ENCODE results near the gene WDFY1. TPM values are rescaled to one million over a fixed set of nuclear protein-coding genes. Genes with fewer than 3 reads are reported as not detected.

The WDFY1 gene
- total RNA-seq, 1 donor from 2014 or later: 177 TPM

DNA sequence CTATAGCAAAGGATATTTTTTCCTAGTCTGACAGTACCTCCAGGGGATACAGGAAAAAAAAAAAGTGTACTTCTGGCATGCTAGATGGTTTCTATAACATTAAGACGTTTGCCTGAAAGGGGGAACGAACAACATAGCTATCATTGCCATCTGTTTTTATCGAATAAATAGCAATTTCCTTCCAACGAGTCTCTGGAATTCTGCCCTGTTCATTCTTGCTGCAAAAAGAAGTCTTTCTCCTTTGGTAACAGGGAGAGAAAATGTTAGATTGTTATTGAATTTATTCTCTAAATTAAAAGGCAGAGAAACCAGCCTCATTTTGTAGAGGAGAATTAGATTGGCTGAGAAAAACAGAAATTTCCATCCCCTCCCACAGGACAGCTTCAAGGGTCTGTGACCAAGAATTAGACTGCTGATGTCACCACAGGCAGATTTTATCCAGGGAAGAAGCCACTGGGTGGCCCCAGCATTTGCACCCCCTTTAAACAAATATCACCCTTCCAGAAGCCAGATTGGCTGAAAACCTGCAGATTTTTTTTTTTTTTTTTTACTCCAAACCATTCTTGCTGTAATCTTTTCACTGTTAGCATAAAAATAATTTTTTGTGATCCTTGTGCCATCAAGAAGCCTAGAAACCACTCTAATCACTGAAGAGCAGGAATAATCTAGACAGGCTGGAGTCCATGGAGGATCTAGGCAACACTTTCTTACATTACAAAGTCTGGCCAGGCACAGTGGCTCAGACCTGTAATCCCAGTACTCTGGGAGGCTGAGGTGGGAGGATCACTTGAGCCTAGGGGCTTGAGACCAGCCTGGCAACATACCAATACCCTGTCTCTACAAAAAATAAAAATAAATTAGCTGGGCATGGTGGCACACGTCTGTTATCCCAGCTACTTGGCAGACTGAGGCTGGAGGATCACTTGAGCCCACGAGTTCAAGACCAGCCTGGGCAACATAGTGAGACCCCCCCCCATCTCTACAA is 12.0 kb downstream of the WDFY1 start:
- Histone ChIP-seq H3K27ac (peak overlapping the region; percentile 48), H3K9me3 (ENCODE audit: low read depth) (no peaks in the 10 kb centered on the region), H2AFZ (replicated peaks) (no peak overlapping the region), H3F3A (ENCODE audit: low read depth) (no peaks in the 10 kb centered on the region), H4K20me1 (ENCODE audit: low read depth) (peaks cover 71% of the 10 kb centered on the region), H3K9ac (no peak overlapping the region), H3K4me1 (peaks cover 36% of the 10 kb centered on the region), H3K79me2 (ENCODE audit: low read depth) (peaks cover 99% of the 10 kb centered on the region), H3K27me3 (no peaks in the 10 kb centered on the region), H3K36me3 (no peaks in the 10 kb centered on the region), H3K4me2 (no peak overlapping the region), H3K4me3 (no peak overlapping the region)
- Mint-ChIP-seq H3K9me3 (peaks cover 4% of the 10 kb centered on the region), H3K4me1 (peaks cover 25% of the 10 kb centered on the region), H3K36me3 (peaks cover 4% of the 10 kb centered on the region), H3K27ac (no peak overlapping the region), H3K27me3 (ENCODE audit: insufficient read depth, low read depth) (no peaks in the 10 kb centered on the region), H3K4me3 (no peak overlapping the region)
- TF ChIP-seq EZH2 (IDR thresholded peaks at IDR 0.05): no peak
- TF ChIP-seq, protein P1, sequence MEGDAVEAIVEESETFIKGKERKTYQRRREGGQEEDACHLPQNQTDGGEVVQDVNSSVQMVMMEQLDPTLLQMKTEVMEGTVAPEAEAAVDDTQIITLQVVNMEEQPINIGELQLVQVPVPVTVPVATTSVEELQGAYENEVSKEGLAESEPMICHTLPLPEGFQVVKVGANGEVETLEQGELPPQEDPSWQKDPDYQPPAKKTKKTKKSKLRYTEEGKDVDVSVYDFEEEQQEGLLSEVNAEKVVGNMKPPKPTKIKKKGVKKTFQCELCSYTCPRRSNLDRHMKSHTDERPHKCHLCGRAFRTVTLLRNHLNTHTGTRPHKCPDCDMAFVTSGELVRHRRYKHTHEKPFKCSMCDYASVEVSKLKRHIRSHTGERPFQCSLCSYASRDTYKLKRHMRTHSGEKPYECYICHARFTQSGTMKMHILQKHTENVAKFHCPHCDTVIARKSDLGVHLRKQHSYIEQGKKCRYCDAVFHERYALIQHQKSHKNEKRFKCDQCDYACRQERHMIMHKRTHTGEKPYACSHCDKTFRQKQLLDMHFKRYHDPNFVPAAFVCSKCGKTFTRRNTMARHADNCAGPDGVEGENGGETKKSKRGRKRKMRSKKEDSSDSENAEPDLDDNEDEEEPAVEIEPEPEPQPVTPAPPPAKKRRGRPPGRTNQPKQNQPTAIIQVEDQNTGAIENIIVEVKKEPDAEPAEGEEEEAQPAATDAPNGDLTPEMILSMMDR (IDR thresholded peaks at IDR 0.05): no peak
- no peak for TF ChIP-seq EZH2phosphoT487 (IDR thresholded peaks at IDR 0.05)
- DNase-seq (ENCODE audit: low spot score): no peak

DNA sequence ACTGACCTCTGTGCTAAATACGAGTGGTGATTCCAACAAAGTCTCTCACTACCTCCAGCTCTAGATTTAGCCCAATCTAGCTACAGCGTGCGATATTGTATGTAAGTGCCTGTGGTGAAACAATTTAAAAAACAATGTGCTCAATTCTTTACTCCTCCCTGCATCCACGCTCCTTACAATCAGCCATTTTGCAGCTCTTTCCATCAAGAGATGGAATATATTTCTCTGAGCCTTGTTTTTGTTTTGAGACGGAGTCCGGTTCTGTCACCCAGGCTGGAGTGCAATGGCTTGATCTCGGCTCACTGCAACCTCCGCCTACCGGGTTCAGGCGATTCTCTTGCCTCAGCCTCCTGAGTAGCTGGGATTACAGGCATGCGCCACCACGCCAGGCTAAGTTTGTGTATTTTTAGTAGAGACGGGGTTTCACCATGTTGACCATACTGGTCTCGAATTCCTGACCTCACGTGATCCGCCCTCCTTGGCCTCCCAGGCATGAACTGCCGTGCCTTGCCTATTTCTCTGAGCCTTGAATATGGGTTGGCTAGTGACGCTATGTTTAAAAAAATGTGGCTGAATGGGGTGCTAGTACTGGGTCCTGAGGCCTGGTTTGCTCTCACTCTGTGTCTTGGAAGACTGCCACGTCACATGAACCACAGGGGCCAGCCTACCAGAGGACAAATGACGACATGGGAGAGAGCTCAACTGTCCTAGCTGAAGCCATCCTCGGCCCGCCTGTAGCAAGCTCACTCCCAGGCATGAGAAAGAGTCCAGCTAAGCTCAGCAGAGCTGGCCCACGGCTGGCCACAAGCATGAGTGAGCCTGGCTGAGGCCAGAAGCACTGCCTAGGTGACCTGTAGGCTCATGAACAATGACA is 14.8 kb downstream of the WDFY1 start:
- Mint-ChIP-seq H3K9me3 (peaks cover 23% of the 10 kb centered on the region), H3K27me3 (ENCODE audit: insufficient read depth, low read depth) (no peaks in the 10 kb centered on the region), H3K4me3 (no peak overlapping the region), H3K36me3 (peaks cover 14% of the 10 kb centered on the region), H3K27ac (peak overlapping the region; percentile 46), H3K4me1 (peaks cover 10% of the 10 kb centered on the region)
- no peak overlapping the region for H2AFZ ChIP-seq (replicated peaks)
- peaks cover 99% of the 10 kb centered on the region for H3K79me2 ChIP-seq (ENCODE audit: low read depth)
- H4K20me1 ChIP-seq (ENCODE audit: low read depth): peaks cover 43% of the 10 kb centered on the region
- H3K27me3 ChIP-seq: no peaks in the 10 kb centered on the region
- TF ChIP-seq, protein P1 (IDR thresholded peaks at IDR 0.05): no peak
- TF ChIP-seq EZH2 (IDR thresholded peaks at IDR 0.05) (no peak), EZH2phosphoT487 (IDR thresholded peaks at IDR 0.05) (no peak)
- H3F3A ChIP-seq (ENCODE audit: low read depth): no peaks in the 10 kb centered on the region
- H3K36me3 ChIP-seq: no peaks in the 10 kb centered on the region
- no peak overlapping the region for H3K27ac ChIP-seq
- no peak overlapping the region for H3K4me2 ChIP-seq
- H3K9me3 ChIP-seq (ENCODE audit: low read depth): no peaks in the 10 kb centered on the region
- DNase-seq (ENCODE audit: low spot score): no peak
- no peak overlapping the region for H3K4me3 ChIP-seq
- H3K9ac ChIP-seq: no peak overlapping the region
- H3K4me1 ChIP-seq: peaks cover 12% of the 10 kb centered on the region

DNA sequence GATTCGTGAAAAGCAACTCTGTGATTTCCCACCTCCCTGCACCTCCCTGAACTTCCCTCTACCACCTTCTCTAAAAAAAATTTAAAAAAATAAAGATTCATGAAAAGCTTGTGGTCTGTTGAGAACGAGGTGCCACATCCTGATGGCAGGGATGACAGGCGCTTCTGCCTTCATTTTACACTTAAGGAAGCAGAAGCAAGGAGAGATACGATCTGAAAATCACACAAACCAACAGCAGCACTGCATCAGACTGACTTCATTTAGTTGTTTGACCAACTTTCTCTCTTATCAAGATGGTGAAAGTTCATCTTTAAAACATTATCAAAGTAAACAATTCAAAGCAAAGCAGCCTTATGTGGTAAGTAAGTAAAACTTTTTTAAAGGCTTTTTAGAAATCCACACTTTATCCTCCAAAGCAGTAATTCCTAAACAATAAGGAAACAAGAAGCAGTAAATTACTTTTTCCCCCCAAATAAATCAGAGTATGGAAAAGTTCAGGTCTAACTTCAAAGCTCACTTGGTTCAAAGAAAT is 15.5 kb downstream of the WDFY1 start:
- Histone ChIP-seq H3K79me2 (ENCODE audit: low read depth) (peaks cover 99% of the 10 kb centered on the region), H4K20me1 (ENCODE audit: low read depth) (peaks cover 36% of the 10 kb centered on the region), H3K27me3 (no peaks in the 10 kb centered on the region), H3K4me2 (no peak overlapping the region), H3K27ac (no peak overlapping the region), H2AFZ (replicated peaks) (no peak overlapping the region), H3F3A (ENCODE audit: low read depth) (no peaks in the 10 kb centered on the region), H3K4me3 (no peak overlapping the region), H3K9ac (no peak overlapping the region), H3K4me1 (peaks cover 5% of the 10 kb centered on the region), H3K36me3 (no peaks in the 10 kb centered on the region), H3K9me3 (ENCODE audit: low read depth) (no peaks in the 10 kb centered on the region)
- TF ChIP-seq EZH2phosphoT487 (IDR thresholded peaks at IDR 0.05): no peak
- TF ChIP-seq, protein P1 (IDR thresholded peaks at IDR 0.05): no peak
- TF ChIP-seq EZH2 (IDR thresholded peaks at IDR 0.05): no peak
- H3K4me1 Mint-ChIP-seq: peaks cover 10% of the 10 kb centered on the region
- H3K36me3 Mint-ChIP-seq: peaks cover 21% of the 10 kb centered on the region
- peaks cover 28% of the 10 kb centered on the region for H3K9me3 Mint-ChIP-seq
- no peak for DNase-seq (ENCODE audit: low spot score)
- no peaks in the 10 kb centered on the region for H3K27me3 Mint-ChIP-seq (ENCODE audit: insufficient read depth, low read depth)
- H3K27ac Mint-ChIP-seq: no peak overlapping the region
- H3K4me3 Mint-ChIP-seq: no peak overlapping the region
